ENCODE results near the gene VAX1. TPM values are rescaled to one million over a fixed set of nuclear protein-coding genes. Genes with fewer than 3 reads are reported as not detected.

The VAX1 gene
- total RNA-seq, 4 donors from 2014 or later, result not detected

GRCh38 chr10:117178190-117178589 is 40.1 kb upstream of the VAX1 start:
- 72 to 74% methylated on average over 3 of the region's 3 CpGs for WGBS, 2 donors
- peaks cover 0 to 32% of the 10 kb centered on the region in 2 donors for H3K27me3 ChIP-seq
- H3K27ac ChIP-seq, result no peak overlapping the region
- peaks cover 0 to 13% (median 2%) of the 10 kb centered on the region in 4 donors for H3K4me1 ChIP-seq
- no peak overlapping the region for H3K4me3 ChIP-seq
- no peak for DNase-seq (ENCODE audit: low spot score in 2 of 2)
- H3K36me3 ChIP-seq, result no peaks in the 10 kb centered on the region
- no peak for TF ChIP-seq EP300 (IDR thresholded peaks at IDR 0.05)
- TF ChIP-seq POLR2A (IDR thresholded peaks at IDR 0.05), result no peak
- no peak for TF ChIP-seq CTCF (IDR thresholded peaks at IDR 0.05)
- no peaks in the 10 kb centered on the region for H3K9me3 ChIP-seq

- peaks cover 0 to 49% of the 10 kb centered on the region in 2 donors for H3K27me3 ChIP-seq
- no peaks in the 10 kb centered on the region for H3K9me3 ChIP-seq
- TF ChIP-seq EP300 (IDR thresholded peaks at IDR 0.05) (peak in 1 of 2 donors; percentile 8), CTCF (IDR thresholded peaks at IDR 0.05) (peak; percentile 60 to 79 (median 70)), POLR2A (IDR thresholded peaks at IDR 0.05) (no peak)
- H3K36me3 ChIP-seq, result no peaks in the 10 kb centered on the region
- peak overlapping the region; percentile 20 to 50 (median 42) for H3K4me3 ChIP-seq
- peaks cover 0 to 13% (median 2%) of the 10 kb centered on the region in 4 donors for H3K4me1 ChIP-seq
- DNase-seq (ENCODE audit: low spot score in 2 of 2), result peak; percentile 77 to 91
- no peak overlapping the region for H3K27ac ChIP-seq
- 21 to 25% methylated on average over 12 of the region's 12 CpGs for WGBS, 2 donors
These were observed 37.9 kb upstream of the VAX1 start for GRCh38 chr10:117175901-117176534.

- H3K4me3 ChIP-seq, result peak overlapping the region; percentile 20 to 50 (median 42)
- H3K4me1 ChIP-seq, result peaks cover 0 to 13% (median 2%) of the 10 kb centered on the region in 4 donors
- DNase-seq (ENCODE audit: low spot score in 2 of 2), result peak in 1 of 2 donors; percentile 9
- TF ChIP-seq EP300 (IDR thresholded peaks at IDR 0.05) (no peak), POLR2A (IDR thresholded peaks at IDR 0.05) (no peak), CTCF (IDR thresholded peaks at IDR 0.05) (no peak)
- no peak overlapping the region for H3K27ac ChIP-seq
- H3K27me3 ChIP-seq, result peaks cover 0 to 52% of the 10 kb centered on the region in 2 donors
- no peaks in the 10 kb centered on the region for H3K9me3 ChIP-seq
- WGBS, 2 donors, result 2 to 3% methylated on average over 23 to 45 of the region's 46 CpGs
- H3K36me3 ChIP-seq, result no peaks in the 10 kb centered on the region
These were observed 37.3 kb upstream of the VAX1 start for GRCh38 chr10:117175215-117175900.

- TF ChIP-seq EP300 (IDR thresholded peaks at IDR 0.05) (no peak), CTCF (IDR thresholded peaks at IDR 0.05) (peak; percentile 70 to 88 (median 79)), POLR2A (IDR thresholded peaks at IDR 0.05) (no peak)
- Histone ChIP-seq H3K27me3 (peaks cover 0 to 53% of the 10 kb centered on the region in 2 donors), H3K9me3 (no peaks in the 10 kb centered on the region), H3K4me3 (peak overlapping the region; percentile 20 to 50 (median 42)), H3K4me1 (peaks cover 0 to 13% (median 2%) of the 10 kb centered on the region in 4 donors), H3K36me3 (no peaks in the 10 kb centered on the region), H3K27ac (no peak overlapping the region)
- DNase-seq (ENCODE audit: low spot score in 2 of 2), result peak; percentile 66 to 85
- 10 to 15% methylated on average over 16 of the region's 16 CpGs for WGBS, 2 donors
These were observed 36.6 kb upstream of the VAX1 start for GRCh38 chr10:117174439-117175214.

Measured in tibial nerve (tissue), 4 donors.